Measurements from ENCODE around the gene NOPCHAP1. TPM values are rescaled to one million over a fixed set of nuclear protein-coding genes. Genes with fewer than 3 reads are reported as not detected.
"Not testable (repeated sequence)": the region's sequence is repeated elsewhere in the genome, so short reads cannot be mapped to it uniquely, and the experiment has no call there.

Gene NOPCHAP1
- total and polyA plus RNA-seq, 3 donors from 2014 or later: 7.2 to 12.8 (median 10.0) TPM

GRCh38 chr12:104974626-104975290 lies 11.4 kb upstream of the NOPCHAP1 start:
- Histone ChIP-seq H3K4me3 (no peak overlapping the region), H3K36me3 (ENCODE audit: low read depth, missing control alignments) (no peaks in the 10 kb centered on the region), H3K4me1 (no peaks in the 10 kb centered on the region), H3K9me3 (no peaks in the 10 kb centered on the region), H3K27ac (no peak overlapping the region), H3K27me3 (no peaks in the 10 kb centered on the region)
- TF ChIP-seq CTCF (IDR thresholded peaks at IDR 0.05) (no peak), POLR2A (IDR thresholded peaks at IDR 0.05) (no peak)
- intact Hi-C loops (cut with DNase I; ENCODE audit: low total_unique reads): no loop called here
- no peak for DNase-seq
- WGBS, 2 donors: 82% methylated on average over 7 of the region's 7 CpGs

GRCh38 chr12:104975587-104976343 lies 10.4 kb upstream of the NOPCHAP1 start:
- no peaks in the 10 kb centered on the region for H3K27me3 ChIP-seq
- H3K4me1 ChIP-seq: no peaks in the 10 kb centered on the region
- intact Hi-C loops (cut with DNase I; ENCODE audit: low total_unique reads): no loop called here
- WGBS, 2 donors: 48 to 70% methylated on average over 4 of the region's 4 CpGs
- H3K9me3 ChIP-seq: no peaks in the 10 kb centered on the region
- no peak overlapping the region for H3K27ac ChIP-seq
- TF ChIP-seq CTCF (IDR thresholded peaks at IDR 0.05) (no peak), POLR2A (IDR thresholded peaks at IDR 0.05) (no peak)
- H3K4me3 ChIP-seq: no peak overlapping the region
- DNase-seq: no peak
- H3K36me3 ChIP-seq (ENCODE audit: low read depth, missing control alignments): no peaks in the 10 kb centered on the region

GRCh38 chr12:104976703-104977102 lies 9.4 kb upstream of the NOPCHAP1 start:
- TF ChIP-seq POLR2A (IDR thresholded peaks at IDR 0.05) (no peak), CTCF (IDR thresholded peaks at IDR 0.05) (no peak)
- intact Hi-C loops (cut with DNase I; ENCODE audit: low total_unique reads): no loop called here
- H3K36me3 ChIP-seq (ENCODE audit: low read depth, missing control alignments): no peaks in the 10 kb centered on the region
- no peaks in the 10 kb centered on the region for H3K9me3 ChIP-seq
- DNase-seq: no peak
- no peaks in the 10 kb centered on the region for H3K27me3 ChIP-seq
- no peaks in the 10 kb centered on the region for H3K4me1 ChIP-seq
- 72% methylated on average over 8 of the region's 8 CpGs; no CpG with 5 or more reads in 1 of the 2 donors for WGBS, 2 donors
- H3K27ac ChIP-seq: no peak overlapping the region
- H3K4me3 ChIP-seq: no peak overlapping the region

- WGBS, 2 donors: 88 to 93% methylated on average over 3 to 15 of the region's 15 CpGs
- H3K4me1 ChIP-seq; H3K36me3 ChIP-seq (ENCODE audit: low read depth, missing control alignments); H3K9me3 ChIP-seq; H3K27ac ChIP-seq; intact Hi-C loops (cut with DNase I; ENCODE audit: low total_unique reads); H3K27me3 ChIP-seq; H3K4me3 ChIP-seq; DNase-seq: not testable (repeated sequence)
Measured at GRCh38 chr12:104977688-104978087, 8.4 kb upstream of the NOPCHAP1 start.

GRCh38 chr12:104985206-104985605 lies 910 bp upstream of the NOPCHAP1 start:
- Histone ChIP-seq H3K4me3 (no peak overlapping the region), H3K27ac (no peak overlapping the region), H3K4me1 (peaks cover 7% of the 10 kb centered on the region), H3K36me3 (ENCODE audit: low read depth, missing control alignments) (no peaks in the 10 kb centered on the region), H3K9me3 (no peaks in the 10 kb centered on the region), H3K27me3 (no peaks in the 10 kb centered on the region)
- TF ChIP-seq POLR2A (IDR thresholded peaks at IDR 0.05) (no peak), CTCF (IDR thresholded peaks at IDR 0.05) (no peak)
- DNase-seq: no peak
- intact Hi-C loops (cut with DNase I; ENCODE audit: low total_unique reads): no loop called here
- WGBS, 2 donors: 57 to 64% methylated on average over 4 of the region's 4 CpGs
